ENCODE data around the gene NOLC1.

GRCh38 chr10:102191956-102192355 lies 39.8 kb downstream of the NOLC1 start:
- TF ChIP-seq CTCF (conservative IDR thresholded peaks at IDR 0.05; ENCODE audit: low read depth, low read length) (no peak), EZH2 (IDR thresholded peaks at IDR 0.05; ENCODE audit: low read length, unreplicated experiment) (no peak), EZH2phosphoT487 (IDR thresholded peaks at IDR 0.05; ENCODE audit: borderline replicate concordance, low read length) (no peak)

Data from PC-3 (cell line).